ENCODE data around the gene HDAC4. TPM values are rescaled to one million over a fixed set of nuclear protein-coding genes. Genes with fewer than 3 reads are reported as not detected.

HDAC4 gene
- total RNA-seq, 4 donors from 2014 or later = 24.8 to 82.9 (median 41.3) TPM

DNA sequence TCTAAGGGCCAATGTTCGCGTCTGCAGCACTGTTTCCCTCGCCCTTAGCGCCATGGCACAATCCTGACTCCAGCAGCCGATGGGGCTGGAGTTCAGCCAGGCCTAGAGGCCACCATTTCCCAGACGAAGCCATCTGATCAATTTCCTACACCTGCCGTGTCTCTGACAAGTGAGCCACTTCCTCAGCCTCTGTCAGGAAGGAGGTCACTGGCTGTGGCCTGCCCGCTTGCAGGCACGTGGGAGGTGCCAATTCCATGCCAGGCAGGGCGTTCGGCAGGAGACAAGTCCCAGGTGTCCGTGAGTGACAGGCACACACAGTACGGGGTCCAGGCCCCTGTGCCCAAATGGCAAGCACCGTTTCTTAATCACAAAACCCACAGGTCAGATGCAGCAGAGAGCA, 318.4 kb downstream of the HDAC4 start:
- TF ChIP-seq, protein P1, sequence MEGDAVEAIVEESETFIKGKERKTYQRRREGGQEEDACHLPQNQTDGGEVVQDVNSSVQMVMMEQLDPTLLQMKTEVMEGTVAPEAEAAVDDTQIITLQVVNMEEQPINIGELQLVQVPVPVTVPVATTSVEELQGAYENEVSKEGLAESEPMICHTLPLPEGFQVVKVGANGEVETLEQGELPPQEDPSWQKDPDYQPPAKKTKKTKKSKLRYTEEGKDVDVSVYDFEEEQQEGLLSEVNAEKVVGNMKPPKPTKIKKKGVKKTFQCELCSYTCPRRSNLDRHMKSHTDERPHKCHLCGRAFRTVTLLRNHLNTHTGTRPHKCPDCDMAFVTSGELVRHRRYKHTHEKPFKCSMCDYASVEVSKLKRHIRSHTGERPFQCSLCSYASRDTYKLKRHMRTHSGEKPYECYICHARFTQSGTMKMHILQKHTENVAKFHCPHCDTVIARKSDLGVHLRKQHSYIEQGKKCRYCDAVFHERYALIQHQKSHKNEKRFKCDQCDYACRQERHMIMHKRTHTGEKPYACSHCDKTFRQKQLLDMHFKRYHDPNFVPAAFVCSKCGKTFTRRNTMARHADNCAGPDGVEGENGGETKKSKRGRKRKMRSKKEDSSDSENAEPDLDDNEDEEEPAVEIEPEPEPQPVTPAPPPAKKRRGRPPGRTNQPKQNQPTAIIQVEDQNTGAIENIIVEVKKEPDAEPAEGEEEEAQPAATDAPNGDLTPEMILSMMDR (IDR thresholded peaks at IDR 0.05; ENCODE audit: low read depth) = no peak

DNA sequence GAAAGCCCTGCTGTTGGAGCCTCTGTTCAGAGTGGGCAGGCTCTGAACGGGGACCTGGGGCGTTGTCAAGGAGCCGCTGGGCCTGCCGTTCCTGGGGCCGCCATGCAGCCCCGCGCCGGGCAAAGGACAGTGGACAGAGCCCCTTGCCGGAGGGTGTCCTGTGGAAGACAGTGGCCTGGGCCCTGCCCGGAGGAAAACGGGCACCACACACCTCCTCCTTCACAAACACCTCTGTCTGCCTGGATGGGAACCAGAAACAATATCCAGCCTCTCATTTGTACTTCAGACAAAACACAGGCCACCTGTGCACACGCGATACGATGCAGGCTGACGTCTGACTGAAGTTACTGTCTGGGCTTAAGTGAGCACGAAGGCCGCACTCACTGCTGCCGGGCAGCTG, 319.2 kb downstream of the HDAC4 start:
- TF ChIP-seq, protein P1 (IDR thresholded peaks at IDR 0.05; ENCODE audit: low read depth) = no peak

DNA sequence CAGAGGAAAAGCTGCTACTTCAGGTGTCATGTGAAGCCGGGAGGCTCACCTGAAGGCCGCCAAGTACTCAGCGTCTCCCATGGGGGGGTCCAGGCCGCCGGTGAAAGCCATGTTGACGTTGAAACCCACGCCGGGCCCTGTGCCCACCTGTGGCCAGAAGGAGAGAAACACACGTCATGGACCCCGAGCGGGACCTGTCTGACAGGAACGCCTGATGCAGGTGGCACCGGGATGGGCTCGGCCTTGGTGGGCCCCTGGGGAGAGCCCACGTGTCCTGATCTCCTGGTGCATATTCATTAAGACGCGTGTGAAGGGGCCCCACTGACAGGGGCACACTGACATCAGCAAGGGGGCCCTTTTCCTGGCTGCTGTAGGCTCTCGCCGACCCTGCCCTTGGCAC, 319.8 kb downstream of the HDAC4 start:
- TF ChIP-seq, protein P1 (IDR thresholded peaks at IDR 0.05; ENCODE audit: low read depth) = no peak

DNA sequence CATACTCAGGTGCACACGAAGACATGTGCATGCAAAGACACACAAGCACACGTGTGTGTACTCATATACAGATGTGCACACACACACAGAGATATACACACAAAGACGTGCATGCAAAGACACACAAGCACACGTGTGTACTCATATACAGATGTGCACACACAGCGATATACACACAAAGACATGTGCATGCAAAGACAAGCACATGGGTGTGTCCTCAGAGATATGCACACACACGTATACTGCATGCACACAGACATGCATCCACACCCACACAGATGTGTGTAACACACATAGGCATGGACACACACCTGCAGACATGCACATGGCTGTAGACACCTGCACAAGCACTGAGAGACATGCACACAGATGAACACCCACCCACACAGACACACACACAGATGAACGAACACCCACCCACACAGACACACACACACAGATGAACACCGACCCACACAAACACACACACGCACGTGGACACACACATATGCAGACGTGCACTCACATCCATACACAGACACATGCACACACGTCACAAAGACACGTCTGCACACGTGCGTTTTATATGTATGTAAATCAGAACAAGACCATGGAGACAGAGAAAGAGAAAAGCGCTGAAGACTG, 321.0 kb downstream of the HDAC4 start:
- TF ChIP-seq, protein P1 (IDR thresholded peaks at IDR 0.05; ENCODE audit: low read depth) = no peak

DNA sequence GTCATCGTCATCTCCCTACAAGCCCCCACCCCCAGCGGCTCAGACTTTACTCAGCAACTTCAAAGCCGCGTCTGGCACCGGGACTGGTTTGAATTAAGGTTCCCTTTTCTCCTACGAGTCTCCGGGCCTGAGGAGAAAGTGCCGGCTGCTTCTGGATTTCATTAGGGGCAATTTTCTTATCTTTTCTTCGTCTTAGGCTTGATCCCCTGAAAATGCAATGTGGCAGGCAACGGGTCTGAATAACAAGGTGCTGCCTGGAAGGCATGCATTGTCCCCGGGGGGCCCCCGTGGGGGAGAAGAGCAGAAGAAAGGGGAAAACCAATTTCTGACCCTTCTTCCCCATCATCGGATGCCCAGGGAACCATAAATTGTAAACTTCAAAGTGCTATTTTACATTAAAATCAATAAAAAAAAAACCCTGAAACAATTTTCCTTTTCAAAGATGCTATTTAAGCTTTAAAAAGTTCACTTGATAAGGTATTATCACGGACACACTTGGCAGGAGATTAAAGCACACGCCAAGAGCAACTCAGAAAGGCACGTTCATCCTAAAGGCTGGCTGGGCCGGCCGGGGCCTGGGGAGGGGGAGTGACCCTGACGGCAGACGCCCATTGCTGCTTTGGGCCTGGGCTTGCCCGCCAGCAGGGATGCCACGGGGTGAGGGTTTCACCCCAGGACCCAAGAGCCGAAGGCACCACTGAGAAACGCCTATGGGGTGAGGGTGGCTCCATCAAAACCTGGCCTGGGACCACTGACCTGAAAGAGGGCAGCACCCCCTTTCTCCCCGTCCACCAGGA, 322.5 kb downstream of the HDAC4 start:
- TF ChIP-seq, protein P1 (IDR thresholded peaks at IDR 0.05; ENCODE audit: low read depth) = no peak

DNA sequence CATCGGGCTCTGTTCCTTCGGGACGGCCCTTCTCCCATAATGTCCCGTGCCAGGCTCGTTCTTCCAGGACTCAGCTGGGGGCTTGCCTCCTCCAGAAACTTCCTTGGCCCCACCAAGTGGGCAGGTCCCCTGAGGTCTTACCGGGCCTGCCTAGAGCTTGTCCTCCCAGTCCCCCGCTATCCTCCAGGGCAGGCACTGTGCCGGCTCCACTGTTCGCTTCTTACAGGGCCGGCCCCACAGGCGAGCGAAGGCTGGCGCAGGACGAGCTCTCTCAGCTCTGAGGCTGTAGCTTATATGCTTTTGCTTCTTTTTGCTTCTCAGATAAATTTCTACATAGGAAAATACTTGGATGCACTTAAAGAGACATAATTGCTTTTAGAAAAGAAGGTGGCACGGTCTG, 323.6 kb downstream of the HDAC4 start:
- TF ChIP-seq, protein P1 (IDR thresholded peaks at IDR 0.05; ENCODE audit: low read depth) = no peak

DNA sequence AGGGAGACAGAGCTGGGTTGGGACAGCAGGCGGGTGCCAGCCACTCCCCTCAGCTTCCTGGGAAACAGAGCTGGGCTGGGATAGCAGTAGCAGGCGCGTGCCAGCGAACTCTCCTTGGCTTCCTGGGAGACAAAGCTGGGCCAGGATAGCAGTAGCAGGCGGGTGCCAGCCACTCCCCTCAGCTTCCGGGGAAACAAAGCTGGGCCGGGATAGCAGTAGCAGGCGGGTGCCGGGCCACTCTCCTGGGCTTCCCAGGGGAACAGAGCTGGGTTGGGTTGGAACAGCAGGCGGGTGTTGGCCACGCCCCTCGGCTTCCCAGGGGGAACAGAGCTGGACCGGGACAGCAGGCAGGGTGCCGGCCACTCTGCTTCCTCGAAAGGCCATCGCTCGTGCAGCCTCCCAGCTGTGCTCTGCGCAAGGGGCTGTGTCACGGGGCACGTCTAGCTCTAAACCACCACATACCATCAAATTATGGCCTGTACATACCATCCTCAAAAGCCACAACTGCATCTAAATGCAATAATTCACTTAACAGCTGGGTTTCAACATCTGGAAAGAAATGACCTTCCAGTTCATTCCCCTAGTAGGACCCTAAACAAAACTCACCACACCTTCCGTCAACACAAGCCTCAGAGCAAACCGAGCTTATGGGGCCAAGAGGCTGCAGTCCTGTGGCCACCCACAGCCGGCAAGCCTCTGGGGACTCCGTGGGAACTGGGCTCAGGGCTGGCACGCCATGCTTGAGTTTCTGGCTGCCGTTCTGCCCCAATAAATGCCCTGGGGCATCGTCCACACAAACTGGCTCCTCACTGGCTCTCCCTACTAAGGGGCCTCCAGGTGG, 324.7 kb downstream of the HDAC4 start:
- TF ChIP-seq, protein P1 (IDR thresholded peaks at IDR 0.05; ENCODE audit: low read depth) = no peak

All from subcutaneous adipose tissue (tissue), 4 donors.